Skeletal muscle cell (primary cell): ENCODE data around the gene MCTP2.

Source experiments
- DNase-seq: peaks from one replicate; pipeline ENCODE4 v3.0.0-alpha.2; 2010; ENCODE audit warnings: low read depth
- H3K4me3 ChIP-seq: 2 replicates; pipeline ENCODE4 v1.5.1; 2011; ENCODE audit warnings: low read depth, mild to moderate bottlenecking, control low read depth, low read length, moderate library complexity

Gene MCTP2

DNA sequence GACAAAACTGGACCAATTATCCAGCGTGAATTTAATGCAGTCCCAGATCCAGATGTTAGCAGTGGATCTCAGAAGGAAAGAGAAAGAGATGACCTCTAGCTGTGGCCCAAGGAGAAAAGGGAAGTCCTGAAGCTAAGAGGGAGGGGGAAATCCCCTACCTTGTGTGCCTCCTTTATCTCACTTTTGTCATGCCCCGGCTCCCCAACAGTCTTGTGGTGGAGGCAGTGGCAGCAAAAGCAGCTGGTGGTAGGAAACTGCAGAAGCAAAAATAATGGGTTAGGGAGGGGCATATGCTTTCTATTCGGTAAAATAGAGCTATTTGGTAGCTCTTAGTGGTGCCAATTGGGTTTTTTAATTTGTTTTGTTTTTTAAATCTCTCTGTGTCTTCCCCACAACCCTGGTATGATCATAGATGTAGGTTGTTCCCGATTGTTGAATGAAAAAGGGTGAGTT is 56.5 kb downstream of the MCTP2 start:
- no peak overlapping the region for H3K4me3 ChIP-seq
- DNase-seq = no peak

DNA sequence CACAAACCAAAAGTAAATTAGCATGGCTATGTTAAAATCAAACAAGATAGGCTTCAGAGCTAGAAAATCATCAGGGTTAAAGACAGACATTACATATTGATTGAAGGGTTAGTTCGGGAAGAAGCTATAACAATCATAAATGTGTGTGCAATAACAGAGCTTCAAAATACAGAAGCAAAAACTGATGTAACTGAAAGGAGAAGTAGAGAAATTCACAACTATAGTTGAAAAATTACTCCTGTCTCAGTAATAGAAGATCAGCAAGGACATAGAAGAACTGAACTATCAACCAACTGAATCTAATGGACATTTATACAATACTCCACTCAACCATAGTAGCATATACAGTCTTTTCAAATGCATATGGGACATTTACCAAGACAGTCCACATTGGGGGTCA is 59.4 kb downstream of the MCTP2 start:
- DNase-seq = no peak
- H3K4me3 ChIP-seq = no peak overlapping the region

DNA sequence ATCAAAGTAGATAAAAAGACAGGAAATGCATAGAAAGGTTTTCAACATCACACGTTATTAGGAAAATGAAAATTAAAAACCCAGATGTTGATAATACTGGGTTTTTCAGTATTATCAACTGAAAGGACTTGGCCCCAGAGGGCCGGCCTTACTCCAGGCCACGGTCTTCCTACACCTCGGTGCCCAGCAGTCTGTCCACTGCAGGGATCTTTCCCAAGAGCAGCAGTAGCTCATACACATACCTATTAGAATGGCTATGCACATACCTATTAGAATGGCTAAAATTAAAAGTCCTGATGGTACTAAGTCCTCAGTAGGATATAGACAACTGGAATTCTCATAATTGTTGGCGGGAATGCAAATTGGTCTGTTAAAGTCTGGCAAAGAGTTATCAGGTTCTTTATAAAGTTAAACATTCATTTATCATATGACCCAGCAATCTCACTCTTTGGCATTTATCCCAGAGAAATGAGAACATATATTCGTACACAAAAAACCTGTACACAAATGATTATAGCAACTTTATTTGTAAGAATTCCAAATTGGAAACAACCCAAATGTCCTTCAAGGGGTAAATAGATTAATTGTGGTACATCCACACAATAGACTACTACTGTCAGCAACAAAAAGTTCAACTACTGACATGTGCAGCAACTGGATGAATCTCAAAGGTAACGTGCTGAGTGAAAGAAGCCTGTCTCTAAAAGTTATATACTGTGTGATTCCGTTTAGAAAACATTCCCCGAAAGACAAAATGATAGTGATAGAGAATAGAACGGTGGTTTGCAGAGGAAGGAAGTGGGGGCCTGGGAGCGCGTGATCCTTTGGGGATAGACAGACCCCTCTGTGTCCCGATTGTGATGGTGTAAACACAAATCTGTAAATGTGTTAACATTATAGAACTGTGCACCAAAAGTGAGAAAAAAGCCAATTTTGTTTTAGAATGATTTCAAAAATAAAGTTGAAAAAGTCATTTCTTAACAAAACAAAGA is 62.3 kb downstream of the MCTP2 start:
- no peak for DNase-seq
- H3K4me3 ChIP-seq = no peak overlapping the region

DNA sequence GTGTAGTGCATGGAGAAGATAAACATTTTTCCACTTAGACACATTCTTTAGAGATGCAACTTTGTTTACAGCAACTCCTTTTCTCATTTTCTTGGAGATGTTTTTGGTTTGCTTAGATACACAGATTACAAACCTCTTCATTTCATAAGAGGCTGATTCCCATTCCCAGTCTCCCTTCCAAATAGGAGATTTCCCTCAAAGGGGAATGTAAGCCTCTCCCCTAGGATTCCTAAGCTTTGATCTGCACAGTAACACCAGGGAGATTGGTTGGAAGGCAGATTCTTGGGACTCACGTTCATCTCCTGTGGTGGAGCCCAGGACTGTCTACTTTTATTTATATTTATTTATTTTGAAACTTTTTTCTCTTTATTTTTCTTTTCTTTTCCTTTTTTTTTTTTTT is 63.2 kb downstream of the MCTP2 start:
- H3K4me3 ChIP-seq = no peak overlapping the region
- no peak for DNase-seq

DNA sequence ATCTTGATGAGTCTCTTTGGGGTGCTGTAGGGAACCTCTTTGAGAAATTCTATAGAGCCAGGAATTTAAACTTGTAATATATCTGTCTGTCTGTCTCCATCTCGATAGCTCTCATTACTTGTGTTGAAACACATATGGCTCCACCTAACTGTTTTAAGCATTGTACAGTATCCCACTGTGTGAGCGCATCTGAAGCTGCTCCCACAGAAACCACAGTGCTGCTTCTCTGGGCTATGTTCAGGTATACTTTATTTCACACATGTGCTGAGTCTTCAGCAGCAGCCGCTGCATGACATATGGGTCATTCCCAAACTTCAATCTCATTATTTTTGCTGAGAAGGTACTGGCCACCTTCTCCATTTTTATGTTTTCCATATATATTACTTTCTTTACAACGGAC is 63.9 kb downstream of the MCTP2 start:
- H3K4me3 ChIP-seq = no peak overlapping the region
- no peak for DNase-seq

DNA sequence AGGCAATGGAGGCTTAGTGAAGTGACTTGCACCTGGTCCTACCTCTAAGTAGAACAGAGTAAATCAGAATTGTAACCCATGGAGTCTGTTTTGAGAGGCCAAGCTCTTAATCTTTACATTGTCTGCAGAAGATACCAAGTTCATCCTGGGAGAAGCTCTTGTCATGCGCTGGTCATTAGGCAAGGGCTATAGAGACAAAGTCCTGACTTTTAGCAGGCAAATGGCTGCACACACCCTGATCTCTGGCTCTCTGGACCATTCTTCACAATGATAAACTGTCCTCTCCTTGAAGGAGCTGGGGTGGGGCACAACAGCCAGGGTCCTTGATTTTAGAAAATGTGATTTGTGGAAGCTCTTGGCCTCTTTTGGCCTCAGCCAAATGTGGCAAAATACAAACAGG is 65.4 kb downstream of the MCTP2 start:
- no peak for DNase-seq
- H3K4me3 ChIP-seq = no peak overlapping the region

DNA sequence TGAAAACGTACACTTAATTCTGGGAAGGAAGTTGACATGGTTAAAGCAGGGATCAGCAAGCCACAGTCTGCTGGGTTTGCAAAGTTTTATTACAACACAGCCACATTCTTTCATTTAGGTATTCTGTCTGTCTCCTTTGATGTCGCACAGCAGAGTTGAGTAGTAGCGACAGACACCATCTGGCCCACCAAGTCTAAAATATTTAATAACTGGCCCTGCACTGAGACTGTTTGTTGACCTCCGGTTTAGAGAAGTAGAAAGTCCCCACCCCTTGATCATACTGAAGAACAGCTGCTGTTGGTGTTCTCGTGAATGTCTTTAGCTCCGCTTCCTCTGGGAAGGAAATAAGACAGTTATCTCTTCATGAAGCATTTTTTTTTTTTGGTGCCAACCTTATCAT is 66.2 kb downstream of the MCTP2 start:
- no peak for DNase-seq
- no peak overlapping the region for H3K4me3 ChIP-seq

DNA sequence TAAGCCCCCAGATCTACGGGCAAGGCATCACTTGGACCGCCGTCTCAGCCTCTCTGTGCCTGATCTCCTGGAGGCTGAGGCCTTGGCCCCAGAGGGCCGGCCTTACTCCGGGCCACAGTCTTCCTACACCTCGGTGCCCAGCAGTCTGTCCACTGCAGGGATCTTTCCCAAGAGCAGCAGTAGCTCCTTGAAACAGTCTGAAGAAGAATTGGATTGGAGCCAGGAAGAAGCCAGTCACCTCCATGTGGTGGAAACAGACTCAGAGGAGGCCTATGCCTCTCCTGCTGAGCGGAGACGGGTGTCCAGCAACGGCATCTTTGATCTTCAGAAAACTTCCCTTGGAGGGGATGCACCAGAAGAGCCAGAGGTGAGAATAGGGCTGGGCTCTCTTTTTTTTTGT is 67.0 kb downstream of the MCTP2 start:
- no peak for DNase-seq
- no peak overlapping the region for H3K4me3 ChIP-seq

DNA sequence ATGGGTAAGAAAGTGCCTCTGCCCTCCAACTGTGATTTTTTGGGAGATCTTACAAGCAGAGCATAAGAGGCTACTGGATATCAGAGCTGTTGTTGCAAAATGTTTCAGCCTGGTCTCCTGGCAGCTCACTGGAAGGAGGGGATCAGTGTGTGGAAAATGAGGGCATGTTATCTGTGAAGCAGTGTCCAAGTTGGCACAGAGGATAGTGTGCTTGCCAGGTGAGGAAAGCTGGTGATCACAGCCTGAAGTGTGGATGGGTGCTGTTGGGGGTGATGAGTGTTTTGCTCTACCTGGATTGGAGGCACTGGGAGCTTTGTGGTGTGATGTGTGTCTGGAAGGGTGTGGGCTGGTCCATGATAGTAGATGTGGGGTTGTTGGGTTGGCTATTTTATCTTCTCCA is 69.3 kb downstream of the MCTP2 start:
- no peak overlapping the region for H3K4me3 ChIP-seq
- DNase-seq = no peak

DNA sequence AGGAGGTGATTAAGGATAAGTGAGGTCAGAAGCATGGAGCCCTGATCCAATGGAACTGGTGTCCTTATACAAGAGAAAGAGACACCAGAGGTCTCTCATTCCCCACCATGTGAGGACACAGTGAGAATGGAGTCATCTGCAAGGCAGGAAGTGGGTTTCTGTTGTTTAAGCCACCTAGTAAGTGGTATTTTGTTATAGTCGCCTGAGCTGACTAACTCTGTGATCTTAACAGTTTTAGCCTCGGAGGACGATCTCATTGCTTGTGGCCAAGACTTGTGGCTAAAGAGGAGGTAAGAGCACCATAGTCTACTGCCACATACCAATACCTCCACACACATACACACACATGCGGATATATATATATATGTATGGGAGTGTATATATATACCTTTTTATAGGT is 73.8 kb downstream of the MCTP2 start:
- no peak overlapping the region for H3K4me3 ChIP-seq
- no peak for DNase-seq

DNA sequence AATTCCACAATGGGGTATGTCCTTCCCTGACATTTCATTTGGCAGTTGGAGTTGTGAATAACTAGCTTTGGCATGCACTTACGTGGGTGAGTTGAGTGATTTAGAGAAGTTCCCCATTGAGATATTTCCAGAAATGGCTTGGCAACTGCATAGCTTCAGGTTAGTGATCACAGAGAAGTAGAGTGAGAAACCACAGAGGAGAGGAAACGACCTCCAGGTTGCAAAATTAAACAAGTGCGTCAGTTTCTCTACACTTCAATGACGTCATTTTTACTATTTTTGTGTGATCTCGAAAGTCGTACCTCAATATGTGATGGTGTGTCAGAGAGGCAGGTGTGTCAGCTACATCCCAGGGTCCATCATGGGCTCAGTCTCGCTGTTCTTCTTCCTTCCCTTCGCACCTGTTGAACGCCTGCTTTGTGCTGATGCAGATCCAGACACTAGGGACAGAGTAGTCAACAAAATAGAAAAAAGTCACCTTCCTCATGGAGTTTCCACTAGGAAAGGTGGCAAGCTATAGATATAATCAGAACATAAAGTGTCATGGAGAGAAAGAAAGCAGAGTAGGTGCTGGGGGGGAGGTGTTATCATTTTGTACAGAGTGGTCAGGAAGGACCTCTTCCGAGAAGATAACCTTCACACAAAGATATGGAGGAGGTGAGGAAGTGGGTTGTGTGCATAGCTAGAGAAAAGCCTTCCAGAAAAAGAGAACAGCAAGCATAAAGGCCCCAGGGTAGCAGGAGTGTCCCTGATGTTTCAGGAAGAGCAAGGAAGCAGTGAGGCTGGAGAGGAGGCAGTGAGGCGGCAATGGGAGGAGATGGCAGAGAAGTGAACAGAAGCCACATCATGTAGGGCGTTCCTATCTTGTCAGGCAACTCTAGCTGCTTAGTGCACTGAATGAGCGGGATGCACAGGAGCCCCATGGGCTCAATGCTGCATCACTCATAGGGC is 75.6 kb downstream of the MCTP2 start:
- DNase-seq = no peak

DNA sequence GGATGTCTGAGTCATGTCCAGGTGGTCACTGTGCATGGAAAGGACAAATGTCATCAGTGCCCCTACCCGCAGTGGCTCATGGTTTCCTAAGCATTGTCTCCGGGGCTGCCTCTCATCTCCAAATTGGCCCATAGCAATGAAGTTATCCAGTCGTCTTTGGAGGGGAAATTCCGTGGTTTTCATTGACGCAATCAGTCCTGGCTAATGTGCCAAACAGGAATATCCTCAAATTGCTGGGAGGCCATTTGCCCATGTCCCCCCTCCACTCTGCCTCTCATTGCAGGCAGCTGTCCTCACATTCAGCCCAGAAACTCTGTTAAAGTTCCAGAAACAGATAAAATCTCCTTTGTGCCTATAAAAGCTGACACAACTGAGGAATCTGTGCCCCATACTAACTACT is 81.6 kb downstream of the MCTP2 start:
- no peak overlapping the region for H3K4me3 ChIP-seq
- DNase-seq = no peak

More for the DNA sequence above, 75.6 kb downstream of the MCTP2 start:
- no peak overlapping the region for H3K4me3 ChIP-seq

DNA sequence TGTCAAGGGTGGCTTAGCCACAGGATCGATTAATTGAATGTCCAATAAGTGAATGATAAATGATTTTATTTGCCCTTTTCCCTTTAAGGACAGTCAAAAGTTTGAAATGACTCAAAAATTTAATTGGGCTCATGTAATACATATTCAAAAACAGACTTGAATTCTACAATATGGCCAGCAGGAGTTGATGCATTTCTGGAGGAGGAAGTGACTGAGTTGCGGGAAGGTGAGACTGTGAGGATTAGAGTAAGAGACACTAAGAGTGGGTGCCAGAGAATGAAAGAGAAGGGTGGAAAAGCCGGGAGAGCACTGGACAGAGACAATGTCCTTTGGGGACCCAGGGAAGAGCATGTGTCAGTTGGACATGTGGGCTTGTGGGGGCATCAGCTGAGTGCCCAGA is 83.3 kb downstream of the MCTP2 start:
- H3K4me3 ChIP-seq = no peak overlapping the region

DNA sequence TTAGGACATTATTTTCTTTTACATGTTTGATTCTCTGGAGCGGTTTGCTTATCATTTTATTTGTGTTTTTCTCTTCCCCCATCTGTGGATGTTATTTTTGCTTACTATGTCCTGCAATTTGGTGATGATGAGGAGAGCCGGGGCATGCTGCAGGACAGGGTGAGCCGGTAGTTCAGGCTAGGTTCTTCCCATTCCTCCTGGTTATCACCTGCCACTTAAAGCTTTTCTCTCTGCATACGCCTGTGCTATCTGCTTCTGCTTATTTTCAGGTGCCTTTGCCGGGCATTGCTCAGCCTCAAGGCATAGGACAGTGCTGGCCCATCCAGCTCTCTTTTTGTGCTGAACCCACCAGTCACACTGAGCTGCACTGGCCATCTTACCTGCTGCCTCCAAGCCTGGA is 85.8 kb downstream of the MCTP2 start:
- DNase-seq = no peak
- no peak overlapping the region for H3K4me3 ChIP-seq

More for the DNA sequence above, 83.3 kb downstream of the MCTP2 start:
- DNase-seq = no peak

DNA sequence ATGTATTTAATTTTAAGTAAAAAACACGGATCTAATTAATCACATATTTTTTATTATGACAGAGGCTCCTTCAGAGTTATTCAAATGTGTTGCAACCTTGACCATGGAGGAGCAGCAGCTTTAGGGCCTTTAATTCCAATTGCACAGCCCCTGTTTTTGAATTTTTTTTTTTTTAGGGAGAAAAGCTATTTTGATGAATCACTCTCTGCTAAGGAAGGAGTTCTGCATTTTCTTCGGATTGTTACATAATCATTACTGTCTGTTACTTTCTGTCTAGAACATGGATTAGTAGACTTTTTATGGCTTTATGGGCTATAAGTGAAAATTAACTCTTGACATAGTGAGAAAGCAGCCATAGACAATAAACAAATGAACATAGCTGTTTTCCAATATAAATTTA is 90.8 kb downstream of the MCTP2 start:
- DNase-seq = no peak
- H3K4me3 ChIP-seq = no peak overlapping the region

DNA sequence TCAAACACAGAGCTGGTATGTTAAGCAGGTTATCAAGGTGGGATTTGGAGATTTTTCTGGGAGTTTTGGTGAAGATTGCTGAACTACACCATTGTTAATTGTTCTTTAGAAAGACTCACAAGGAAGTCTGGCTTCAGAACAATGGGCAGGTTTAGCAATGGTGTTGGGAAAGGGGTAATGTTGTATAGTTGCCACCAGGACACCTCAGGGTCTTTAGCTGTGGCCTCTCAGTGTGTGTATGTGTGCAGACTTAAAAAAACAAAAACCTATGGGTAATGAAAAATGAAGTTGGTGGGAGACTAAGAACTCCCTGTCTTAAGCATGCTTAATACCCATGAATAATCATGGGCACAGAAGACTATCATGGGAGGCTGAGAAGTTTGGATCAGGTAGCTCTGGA is 91.7 kb downstream of the MCTP2 start:
- no peak overlapping the region for H3K4me3 ChIP-seq
- DNase-seq = no peak

DNA sequence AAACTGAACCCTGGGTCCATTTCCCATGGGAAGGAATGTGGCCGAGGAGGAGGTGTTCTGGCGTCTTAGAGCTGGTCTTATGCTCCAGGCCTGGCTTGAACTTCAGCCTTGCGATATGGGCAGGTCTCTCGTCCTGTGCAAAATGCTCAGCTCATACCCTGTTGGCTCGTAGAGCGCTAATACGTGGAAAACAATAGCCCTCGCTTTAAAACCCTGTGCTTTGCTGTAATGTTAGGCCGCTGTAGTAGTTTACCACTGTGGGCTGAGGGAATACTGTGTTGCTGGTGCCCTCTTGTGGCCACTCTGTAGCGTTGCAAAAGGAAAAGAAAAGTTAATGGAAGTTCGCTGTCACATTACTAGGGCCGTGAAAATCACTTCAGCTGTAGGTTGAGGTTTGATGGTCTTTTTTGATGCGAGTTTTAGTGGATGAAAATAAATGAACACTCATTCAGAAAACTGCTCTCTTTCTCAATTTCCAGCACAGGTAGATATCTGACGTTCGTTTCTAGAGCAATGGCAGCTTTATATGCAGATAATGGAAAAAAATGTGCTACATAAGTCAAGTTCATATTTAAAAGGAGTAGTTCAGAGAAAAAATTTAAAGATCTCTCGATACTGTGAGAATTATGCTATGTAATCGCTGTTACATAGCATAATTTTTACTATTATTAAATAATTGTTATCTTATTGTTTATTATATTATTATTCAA is 92.9 kb downstream of the MCTP2 start:
- H3K4me3 ChIP-seq = no peak overlapping the region
- DNase-seq = peak; percentile 8

DNA sequence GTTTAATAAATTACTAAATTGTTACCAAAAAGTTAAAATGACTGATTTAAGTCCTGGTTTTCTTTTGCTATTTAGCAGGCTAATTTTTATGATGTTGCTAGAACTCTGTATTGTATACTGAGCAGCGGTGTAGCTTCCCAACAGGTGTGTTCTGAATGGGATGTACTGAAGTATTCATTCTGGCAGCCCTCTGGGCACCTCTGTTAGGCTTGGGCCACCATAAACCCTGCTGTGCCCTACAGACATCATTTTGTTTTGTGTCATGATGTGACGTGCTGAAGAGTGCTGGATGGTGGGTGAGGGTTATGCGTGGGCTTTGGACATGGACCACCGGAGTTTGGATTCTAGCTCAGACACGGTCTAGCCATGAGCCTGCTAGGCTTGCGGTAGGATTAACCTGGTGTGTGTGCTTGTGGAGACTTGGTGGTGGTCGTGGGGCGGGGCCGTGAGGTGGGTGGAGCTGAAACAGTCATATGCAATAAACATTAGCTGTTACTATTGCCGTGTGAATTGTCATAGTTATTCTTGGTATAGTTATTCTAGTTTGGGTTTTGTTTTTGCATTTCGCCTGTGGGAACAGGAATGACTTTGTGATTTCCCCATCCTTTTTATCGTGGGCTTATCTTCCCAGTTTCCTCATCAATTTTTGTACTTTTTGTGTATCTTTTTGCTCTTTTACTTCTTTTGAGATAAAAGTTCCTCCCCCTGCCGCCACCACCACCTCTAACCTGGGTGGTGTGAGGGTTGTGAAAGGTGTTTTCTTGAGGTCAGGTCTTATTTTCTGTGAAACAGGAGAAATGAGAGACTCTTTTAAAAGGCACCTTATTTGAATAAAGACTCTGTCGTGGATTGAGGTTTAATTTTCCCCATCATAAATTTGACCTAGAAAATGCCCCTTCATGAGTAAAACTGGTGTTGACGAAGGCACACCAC is 93.7 kb downstream of the MCTP2 start:
- no peak overlapping the region for H3K4me3 ChIP-seq
- no peak for DNase-seq
